Measurements from ENCODE around the gene MRPL44.

Gene MRPL44

DNA sequence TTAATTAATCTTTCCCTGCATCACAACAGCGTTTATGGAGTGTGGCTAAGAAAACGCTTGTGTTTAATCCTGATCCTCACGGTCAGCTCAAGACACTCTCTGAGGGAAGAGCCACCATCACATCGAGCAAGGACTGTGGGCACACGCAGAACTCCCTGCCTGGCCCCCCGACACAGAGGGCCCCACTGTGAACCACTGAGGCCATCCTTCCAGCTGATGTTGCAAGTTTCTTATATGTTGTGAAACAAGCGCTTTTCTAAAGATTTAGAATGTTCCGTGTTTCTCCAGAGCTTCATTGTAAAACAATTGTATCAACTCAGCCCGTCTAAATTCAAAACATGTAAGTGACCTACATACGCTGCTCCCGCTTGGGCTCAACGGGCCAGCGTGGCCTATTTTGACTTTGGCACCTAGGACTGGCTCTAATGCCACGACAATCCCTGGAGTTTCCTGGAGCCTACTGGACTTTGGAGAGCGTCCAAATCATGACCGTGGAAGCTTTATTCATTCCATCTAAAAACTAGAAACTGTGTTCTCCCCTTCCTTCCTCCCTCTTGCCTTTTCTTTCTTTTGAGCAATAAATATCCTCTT is 46.9 kb downstream of the MRPL44 start:
- DNase-seq (ENCODE audit: low read depth in 2 of 2), result no peak

GRCh38 chr2:224008702-224009261 is 51.5 kb downstream of the MRPL44 start:
- DNase-seq (ENCODE audit: low read depth in 2 of 2), result no peak

- DNase-seq (ENCODE audit: low read depth in 2 of 2), result no peak
Observed at GRCh38 chr2:224009605-224010315, 52.5 kb downstream of the MRPL44 start.

GRCh38 chr2:224011837-224012236 is 54.6 kb downstream of the MRPL44 start:
- DNase-seq (ENCODE audit: low read depth in 2 of 2), result no peak

DNA sequence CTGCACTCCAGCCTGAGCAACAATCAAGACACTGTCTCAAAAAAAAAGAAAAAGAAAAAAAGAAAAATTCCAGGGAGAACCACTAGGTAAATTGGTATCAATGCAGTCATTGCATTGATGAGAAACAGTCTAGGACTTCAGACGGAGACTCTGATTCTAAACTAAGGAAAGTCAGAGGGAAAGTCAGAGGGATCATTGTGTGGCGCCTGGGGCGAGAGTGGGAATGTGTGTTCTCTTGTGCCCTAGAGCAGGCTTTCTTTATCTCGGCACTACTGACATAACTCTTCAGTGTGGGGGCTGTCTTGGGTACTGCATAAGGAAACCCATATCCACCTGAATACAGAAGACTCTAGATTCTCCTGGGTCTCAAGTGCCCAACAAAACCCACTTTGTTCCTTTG is 57.1 kb downstream of the MRPL44 start:
- DNase-seq (ENCODE audit: low read depth in 2 of 2), result no peak

DNA sequence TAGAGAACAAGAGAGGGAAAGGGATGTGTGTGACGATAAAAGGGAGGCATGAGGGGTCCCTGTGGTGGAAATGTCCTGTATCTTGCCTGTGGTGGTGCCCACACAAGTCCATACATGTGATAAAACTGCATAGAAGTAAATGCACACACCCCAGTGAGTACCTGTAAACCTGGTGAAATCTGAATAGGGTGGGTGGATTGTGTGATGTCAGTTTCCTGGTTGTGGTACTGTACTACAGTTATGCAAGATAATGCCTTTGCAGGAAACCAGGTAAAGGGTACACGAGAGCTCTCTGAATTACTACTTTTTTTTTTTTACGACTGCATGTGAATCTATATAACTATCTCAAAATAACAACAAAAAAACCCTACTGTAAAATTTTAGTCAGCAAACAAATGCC is 59.7 kb downstream of the MRPL44 start:
- no peak for DNase-seq (ENCODE audit: low read depth in 2 of 2)
